Sigmoid colon (tissue), 4 donors: ENCODE data around the gene ATG9B.

ENCODE experiments used
- POLR2AphosphoS5 ChIP-seq, 4 donors: sonication (generic); formaldehyde crosslinking; IDR thresholded peaks; one replicate each; pipeline ENCODE4 v1.6.1; 2017; ENCODE audit warnings: antibody characterized with exemption in 4 of 4
- TF ChIP-seq, protein P1 (sequence below), 4 experiments: fragments of 450-650 bp in 3 of 4; fragments of 200-600 bp in 1 of 4; IDR thresholded peaks; one replicate each; pipeline ENCODE4 v1.5.1; 2016 to 2019; ENCODE audit warnings: antibody characterized with exemption in 4 of 4, mild to moderate bottlenecking in 3 of 4, moderate library complexity in 2 of 4

DNA sequence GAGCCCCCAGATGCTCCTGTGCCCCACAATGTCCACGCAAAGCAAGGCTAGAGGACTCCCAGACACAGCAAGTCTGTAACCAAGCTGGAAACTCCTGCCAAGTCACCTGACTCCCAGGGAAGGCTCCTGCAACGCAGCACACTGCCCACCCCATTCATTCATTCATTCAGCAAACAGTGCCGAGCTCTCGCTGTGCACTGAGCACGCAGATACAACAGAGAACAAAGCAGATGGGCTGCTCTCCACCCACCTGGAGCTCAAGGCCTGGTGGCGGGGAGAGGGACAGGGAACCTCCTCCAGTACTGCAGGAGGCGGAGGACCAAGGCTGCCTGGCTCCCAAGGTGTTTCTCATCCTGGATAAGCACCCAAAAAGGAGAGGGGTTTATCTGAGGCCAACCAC lies 54.8 kb downstream of the ATG9B start:
- TF ChIP-seq, protein P1, sequence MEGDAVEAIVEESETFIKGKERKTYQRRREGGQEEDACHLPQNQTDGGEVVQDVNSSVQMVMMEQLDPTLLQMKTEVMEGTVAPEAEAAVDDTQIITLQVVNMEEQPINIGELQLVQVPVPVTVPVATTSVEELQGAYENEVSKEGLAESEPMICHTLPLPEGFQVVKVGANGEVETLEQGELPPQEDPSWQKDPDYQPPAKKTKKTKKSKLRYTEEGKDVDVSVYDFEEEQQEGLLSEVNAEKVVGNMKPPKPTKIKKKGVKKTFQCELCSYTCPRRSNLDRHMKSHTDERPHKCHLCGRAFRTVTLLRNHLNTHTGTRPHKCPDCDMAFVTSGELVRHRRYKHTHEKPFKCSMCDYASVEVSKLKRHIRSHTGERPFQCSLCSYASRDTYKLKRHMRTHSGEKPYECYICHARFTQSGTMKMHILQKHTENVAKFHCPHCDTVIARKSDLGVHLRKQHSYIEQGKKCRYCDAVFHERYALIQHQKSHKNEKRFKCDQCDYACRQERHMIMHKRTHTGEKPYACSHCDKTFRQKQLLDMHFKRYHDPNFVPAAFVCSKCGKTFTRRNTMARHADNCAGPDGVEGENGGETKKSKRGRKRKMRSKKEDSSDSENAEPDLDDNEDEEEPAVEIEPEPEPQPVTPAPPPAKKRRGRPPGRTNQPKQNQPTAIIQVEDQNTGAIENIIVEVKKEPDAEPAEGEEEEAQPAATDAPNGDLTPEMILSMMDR (IDR thresholded peaks at IDR 0.05), result no peak
- no peak for TF ChIP-seq POLR2AphosphoS5 (IDR thresholded peaks at IDR 0.05)
